Mesendoderm (in vitro differentiated cells): ENCODE data around the gene ABI3BP.

Source experiments
- DNase-seq: peaks from one replicate; pipeline ENCODE4 v3.0.0; 2013
- H2AK5ac ChIP-seq: 2 replicates; pipeline ENCODE4 v1.6.1; 2013; ENCODE audit warnings: low read length, inconsistent platforms
- H2BK120ac ChIP-seq: 2 replicates; pipeline ENCODE4 v1.6.1; 2013; ENCODE audit warnings: low read depth, mild to moderate bottlenecking, low read length, moderate library complexity, mixed read lengths
- H2BK15ac ChIP-seq: replicated peaks from 2 replicates; pipeline ENCODE4 v1.6.1; 2013; ENCODE audit warnings: low read depth, mild to moderate bottlenecking, moderate library complexity
- H2BK5ac ChIP-seq: 2 replicates; pipeline ENCODE4 v1.6.1; 2013; ENCODE audit warnings: low read length, inconsistent platforms
- H3K18ac ChIP-seq: 2 replicates; pipeline ENCODE4 v1.6.1; 2013; ENCODE audit warnings: mild to moderate bottlenecking, low read length, mixed read lengths
- H3K23ac ChIP-seq: one replicate; pipeline ENCODE4 v1.6.1; 2013; ENCODE audit warnings: low read length
- H3K27ac ChIP-seq: 2 replicates; pipeline ENCODE4 v1.5.1; 2013; ENCODE audit warnings: low read depth, mild to moderate bottlenecking, inconsistent platforms, low read length, moderate library complexity
- H3K27me3 ChIP-seq: 2 replicates; pipeline ENCODE4 v1.6.1; 2013; ENCODE audit warnings: low read length, control low read depth, mild to moderate bottlenecking, inconsistent platforms; ENCODE audit not compliant: insufficient read depth, poor library complexity
- H3K36me3 ChIP-seq: 2 replicates; pipeline ENCODE4 v1.6.1; 2013; ENCODE audit warnings: low read length, inconsistent platforms; ENCODE audit not compliant: control insufficient read depth, insufficient read depth
- H3K4ac ChIP-seq: one replicate; pipeline ENCODE4 v1.6.1; 2013; ENCODE audit warnings: low read depth, mild to moderate bottlenecking, low read length, moderate library complexity
- H3K4me1 ChIP-seq: 2 replicates; pipeline ENCODE4 v1.6.1; 2013; ENCODE audit warnings: low read depth, low read length, inconsistent platforms; ENCODE audit not compliant: control insufficient read depth
- H3K4me2 ChIP-seq: 2 replicates; pipeline ENCODE4 v1.6.1; 2013; ENCODE audit warnings: low read length
- H3K4me3 ChIP-seq: 2 replicates; pipeline ENCODE4 v1.5.1; 2013; ENCODE audit warnings: mild to moderate bottlenecking, low read length
- H3K56ac ChIP-seq: one replicate; pipeline ENCODE4 v1.6.1; 2013; ENCODE audit warnings: low read length
- H3K79me1 ChIP-seq: 2 replicates; pipeline ENCODE4 v1.6.1; 2013; ENCODE audit warnings: low read length, inconsistent platforms
- H3K79me2 ChIP-seq: 2 replicates; pipeline ENCODE4 v1.6.1; 2013; ENCODE audit warnings: mild to moderate bottlenecking, low read length; ENCODE audit not compliant: control insufficient read depth, insufficient read depth
- H3K9ac ChIP-seq: 2 replicates; pipeline ENCODE4 v1.6.1; 2013; ENCODE audit warnings: low read length, inconsistent platforms
- H4K5ac ChIP-seq: one replicate; pipeline ENCODE4 v1.6.1; 2013; ENCODE audit warnings: low read length
- H4K8ac ChIP-seq: one replicate; pipeline ENCODE4 v1.6.1; 2013; ENCODE audit warnings: low read depth, mild to moderate bottlenecking, control low read depth, low read length, moderate library complexity
- WGBS: extraction: QIAGEN DNeasy Blood & Tissue Kit; methylation state at CpG from one replicate; pipeline ENCODE4 v1.1.7; 2013; ENCODE audit warnings: low lambda C conversion rate, missing lambda C conversion rate; ENCODE audit not compliant: insufficient coverage; ENCODE audit errors: extremely low coverage; 5-methylcytosine and 5-hydroxymethylcytosine counted together

The ABI3BP gene

DNA sequence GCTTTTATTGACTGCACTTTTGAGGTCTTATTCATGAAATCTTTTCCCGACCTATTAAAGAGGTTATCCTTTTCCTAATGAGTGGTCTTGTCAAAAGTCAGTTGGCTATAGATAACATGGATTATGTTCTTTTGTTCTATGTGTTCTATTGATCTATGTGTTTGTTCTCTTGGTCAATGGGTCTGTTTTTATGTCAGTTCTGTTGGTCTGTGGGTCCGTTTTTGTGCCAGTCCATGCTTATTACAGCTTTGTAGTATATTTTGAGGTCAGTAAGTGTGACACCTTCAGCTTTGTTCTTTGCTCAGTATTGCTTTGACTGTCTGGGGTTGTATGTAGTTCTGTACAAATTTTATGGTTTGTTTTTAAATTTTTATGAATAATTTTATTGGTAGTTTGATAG is 276.2 kb downstream of the ABI3BP start:
- H4K8ac ChIP-seq: no peak overlapping the region
- H3K79me2 ChIP-seq: peaks cover 49% of the 10 kb centered on the region
- peaks cover 7% of the 10 kb centered on the region for H3K79me1 ChIP-seq
- H3K4ac ChIP-seq: no peak overlapping the region
- peaks cover 2% of the 10 kb centered on the region for H3K36me3 ChIP-seq
- no peaks in the 10 kb centered on the region for H3K27me3 ChIP-seq
- H3K4me2 ChIP-seq: no peak overlapping the region
- no peak overlapping the region for H3K23ac ChIP-seq
- no peak overlapping the region for H2BK5ac ChIP-seq
- no peak overlapping the region for H2BK120ac ChIP-seq
- H3K27ac ChIP-seq: no peak overlapping the region
- no peak overlapping the region for H3K18ac ChIP-seq
- peaks cover 9% of the 10 kb centered on the region for H3K4me1 ChIP-seq
- H3K9ac ChIP-seq: no peak overlapping the region
- H2AK5ac ChIP-seq: no peak overlapping the region
- H3K56ac ChIP-seq: peak overlapping the region; percentile 34
- DNase-seq: no peak
- no peak overlapping the region for H2BK15ac ChIP-seq
- WGBS: no CpG with 5 or more reads among the region's 2 CpGs
- H4K5ac ChIP-seq: no peak overlapping the region
- H3K4me3 ChIP-seq: no peak overlapping the region

DNA sequence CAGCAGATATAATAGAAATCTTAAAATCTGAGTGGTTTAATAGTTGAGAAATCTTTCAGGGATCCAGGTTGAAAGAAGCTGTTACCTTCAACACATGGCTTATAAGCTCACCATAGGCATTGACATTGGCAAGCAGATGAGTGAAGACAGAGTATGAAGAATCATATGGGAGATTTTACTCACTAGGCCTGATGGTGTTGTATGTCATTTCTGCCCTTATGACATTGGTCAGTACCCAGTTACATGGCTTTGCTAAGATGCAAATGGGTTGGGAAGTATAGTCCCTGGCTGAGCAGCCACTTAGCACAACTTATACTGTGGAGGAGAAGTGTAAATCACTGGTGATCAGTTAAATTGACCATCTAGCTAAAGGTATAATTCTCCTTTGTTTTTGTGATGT is 278.0 kb downstream of the ABI3BP start:
- Histone ChIP-seq H3K36me3 (peaks cover 2% of the 10 kb centered on the region), H3K56ac (no peak overlapping the region), H3K23ac (no peak overlapping the region), H3K79me2 (peaks cover 62% of the 10 kb centered on the region), H3K4me1 (peaks cover 9% of the 10 kb centered on the region), H3K4me3 (no peak overlapping the region), H2AK5ac (no peak overlapping the region), H2BK15ac (no peak overlapping the region), H3K9ac (no peak overlapping the region), H2BK120ac (no peak overlapping the region), H3K27ac (no peak overlapping the region), H3K4ac (no peak overlapping the region), H3K18ac (no peak overlapping the region), H3K27me3 (no peaks in the 10 kb centered on the region), H3K79me1 (peaks cover 8% of the 10 kb centered on the region), H2BK5ac (no peak overlapping the region), H4K8ac (no peak overlapping the region), H3K4me2 (no peak overlapping the region), H4K5ac (no peak overlapping the region)
- no peak for DNase-seq

DNA sequence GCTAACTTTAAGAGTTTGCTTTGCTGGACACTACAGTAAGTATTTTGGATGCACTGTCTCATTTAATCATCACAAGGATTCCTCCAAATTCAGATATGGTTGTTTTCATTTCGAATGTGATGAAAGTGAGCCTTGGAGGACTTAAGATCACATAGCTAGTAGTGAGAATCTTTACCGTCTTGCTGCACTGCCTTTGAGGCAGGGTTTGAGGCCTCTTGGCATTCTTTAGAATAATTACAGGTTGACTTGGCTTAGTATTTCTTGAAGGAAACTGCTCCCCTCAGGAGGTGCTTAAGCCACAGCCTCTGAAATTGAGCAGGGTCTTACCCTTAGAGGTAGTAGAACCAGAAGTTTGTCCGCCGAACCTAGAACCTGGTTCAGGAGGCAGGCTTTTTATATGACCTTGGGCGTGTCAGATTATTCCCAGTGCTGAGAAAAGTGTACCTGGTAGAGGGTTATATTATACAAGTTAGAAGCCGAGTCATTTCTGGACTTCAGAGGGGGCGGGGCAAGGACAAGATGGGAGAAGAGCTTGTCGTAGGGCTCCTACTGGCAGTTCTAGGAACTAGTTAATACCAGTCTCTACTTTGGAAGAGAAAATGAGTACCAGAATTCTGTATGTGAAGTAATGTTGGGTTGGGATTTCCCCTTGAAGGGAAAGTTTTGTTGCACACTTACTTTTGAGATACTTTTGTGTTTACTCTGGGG is 282.8 kb downstream of the ABI3BP start:
- Histone ChIP-seq H3K18ac (peak overlapping the region; percentile 97), H3K27me3 (no peaks in the 10 kb centered on the region), H4K5ac (no peak overlapping the region), H3K79me2 (peaks cover 42% of the 10 kb centered on the region), H3K27ac (peak overlapping the region; percentile 93), H2BK15ac (no peak overlapping the region), H2AK5ac (peak overlapping the region; percentile 94), H3K4me3 (peak overlapping the region; percentile 91), H3K4me1 (peaks cover 11% of the 10 kb centered on the region), H4K8ac (no peak overlapping the region), H3K23ac (no peak overlapping the region), H2BK120ac (peak overlapping the region; percentile 85), H3K9ac (peak overlapping the region; percentile 97), H3K56ac (peak overlapping the region; percentile 99), H2BK5ac (peak overlapping the region; percentile 91), H3K4me2 (peak overlapping the region; percentile 96), H3K36me3 (peaks cover 2% of the 10 kb centered on the region), H3K4ac (peak overlapping the region; percentile 87), H3K79me1 (peaks cover 7% of the 10 kb centered on the region)
- no CpG with 5 or more reads among the region's 8 CpGs for WGBS
- peak; percentile 75 for DNase-seq

DNA sequence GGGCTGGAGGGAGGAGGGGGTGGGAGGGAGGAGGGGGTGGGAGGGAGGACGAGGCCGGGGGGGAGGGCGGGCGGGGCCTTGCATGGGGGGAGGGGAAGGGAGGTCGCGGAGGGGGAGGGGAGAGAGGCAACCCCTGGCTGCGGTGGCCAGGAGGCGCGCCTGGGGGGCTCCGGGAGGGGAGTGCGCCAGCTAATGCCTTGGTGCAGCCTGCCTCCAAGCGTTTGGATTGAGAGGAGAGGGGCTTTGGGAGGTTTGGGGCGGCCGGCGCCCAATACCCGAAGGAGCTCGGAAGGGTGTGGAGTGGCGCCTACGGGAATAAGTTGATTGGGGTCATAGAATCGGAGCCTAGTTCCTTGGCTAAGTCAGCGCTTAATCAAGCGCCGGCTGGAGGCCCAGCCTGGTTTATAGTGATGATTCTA is 283.4 kb downstream of the ABI3BP start:
- peak overlapping the region; percentile 97 for H3K18ac ChIP-seq
- peak overlapping the region; percentile 97 for H3K9ac ChIP-seq
- H3K79me2 ChIP-seq: peaks cover 38% of the 10 kb centered on the region
- H3K4me2 ChIP-seq: peak overlapping the region; percentile 96
- H2BK5ac ChIP-seq: peak overlapping the region; percentile 91
- H3K79me1 ChIP-seq: peaks cover 5% of the 10 kb centered on the region
- H3K23ac ChIP-seq: no peak overlapping the region
- H3K56ac ChIP-seq: peak overlapping the region; percentile 99
- H3K36me3 ChIP-seq: no peaks in the 10 kb centered on the region
- H3K4me1 ChIP-seq: peaks cover 9% of the 10 kb centered on the region
- peak; percentile 81 for DNase-seq
- no peak overlapping the region for H4K8ac ChIP-seq
- peak overlapping the region; percentile 91 for H3K4me3 ChIP-seq
- no peak overlapping the region for H2BK15ac ChIP-seq
- peak overlapping the region; percentile 87 for H3K4ac ChIP-seq
- peak overlapping the region; percentile 85 for H2BK120ac ChIP-seq
- no peaks in the 10 kb centered on the region for H3K27me3 ChIP-seq
- no peak overlapping the region for H4K5ac ChIP-seq
- no CpG with 5 or more reads among the region's 23 CpGs for WGBS
- H3K27ac ChIP-seq: peak overlapping the region; percentile 99
- H2AK5ac ChIP-seq: no peak overlapping the region

DNA sequence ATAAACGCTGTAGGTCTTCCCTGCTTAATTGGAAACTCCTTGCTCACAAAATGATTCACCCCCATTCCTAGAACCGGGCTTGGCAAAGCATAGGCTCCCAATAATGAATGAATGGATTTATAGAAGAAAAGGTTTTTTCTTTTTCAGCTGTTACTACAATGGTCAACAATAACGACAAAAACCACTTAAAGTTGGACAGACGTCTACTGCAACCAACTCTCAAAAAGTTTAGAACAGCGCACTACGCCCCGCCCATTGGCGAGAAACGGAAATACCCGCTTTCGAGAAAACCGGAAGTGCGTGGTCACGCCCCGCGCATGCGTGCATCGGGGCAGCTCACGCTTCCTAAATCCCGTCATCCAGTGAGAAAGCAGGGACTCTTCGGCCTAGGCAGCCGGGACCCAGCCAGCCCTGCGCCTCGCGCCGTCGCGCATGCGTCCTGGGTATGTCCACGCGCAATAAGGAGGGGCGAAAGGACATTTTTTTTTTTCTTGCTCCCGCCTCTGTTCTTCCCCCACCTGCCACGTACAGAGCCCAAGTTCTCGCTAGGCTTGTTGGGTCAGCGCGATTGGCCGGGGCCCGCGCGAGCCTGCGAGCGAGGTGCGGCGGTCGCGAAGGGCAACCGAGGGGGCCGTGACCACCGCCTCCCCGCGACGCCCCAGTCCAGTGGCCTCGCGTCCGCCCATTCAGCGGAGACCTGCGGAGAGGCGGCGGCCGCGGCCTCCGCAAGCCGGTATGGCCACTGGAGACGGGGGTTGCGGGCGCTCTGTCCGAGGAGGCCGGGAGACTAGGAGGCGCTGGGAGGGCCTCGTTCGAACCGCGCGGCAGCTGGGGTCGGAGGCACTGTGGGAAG is 284.0 kb downstream of the ABI3BP start, which contains the start of gene TFG:
TSS of gene TFG (plus strand) at position 506 of the 853 bp plus-strand sequence. CDS start 4,192 bp downstream, outside the sequence.
- peak within 1 kb of the TSS; percentile 97 for H3K9ac ChIP-seq
- H3K4me1 ChIP-seq: peaks cover 9% of the 10 kb centered on the region
- H3K27ac ChIP-seq: peak within 1 kb of the TSS; percentile 99
- H4K8ac ChIP-seq: peak within 1 kb of the TSS; percentile 79
- peak within 1 kb of the TSS; percentile 91 for H2BK5ac ChIP-seq
- peak within 1 kb of the TSS; percentile 99 for H3K56ac ChIP-seq
- peak within 1 kb of the TSS; percentile 97 for H3K18ac ChIP-seq
- no peak within 1 kb of the TSS for H2BK15ac ChIP-seq
- peak within 1 kb of the TSS; percentile 96 for H3K4me2 ChIP-seq
- peak; percentile 99 for DNase-seq
- H2BK120ac ChIP-seq: peak within 1 kb of the TSS; percentile 85
- H4K5ac ChIP-seq: peak within 1 kb of the TSS; percentile 52
- WGBS: no CpG with 5 or more reads among the region's 76 CpGs
- H3K4ac ChIP-seq: peak within 1 kb of the TSS; percentile 90
- H3K4me3 ChIP-seq: peak within 1 kb of the TSS; percentile 91
- peaks cover 5% of the 10 kb centered on the region for H3K79me1 ChIP-seq
- H3K36me3 ChIP-seq: no peaks in the 10 kb centered on the region
- peak within 1 kb of the TSS; percentile 94 for H2AK5ac ChIP-seq
- no peak within 1 kb of the TSS for H3K23ac ChIP-seq
- H3K27me3 ChIP-seq: no peaks in the 10 kb centered on the region
- peaks cover 36% of the 10 kb centered on the region for H3K79me2 ChIP-seq
